GM18870 (cell line): ENCODE data around the gene DQX1.
"Not testable (repeated sequence)": the region's sequence is repeated elsewhere in the genome, so short reads cannot be mapped to it uniquely, and the experiment has no call there.

ENCODE experiments used
- ATAC-seq: cut with Tn5 transposase; IDR thresholded peaks from one replicate; pipeline ENCODE4 v1.9.1; 2021; ENCODE audit warnings: moderate library complexity; ENCODE audit not compliant: unreplicated experiment

The DQX1 gene

GRCh38 chr2:74470742-74471141, 55.3 kb downstream of the DQX1 start:
- ATAC-seq: not testable (repeated sequence)
